ENCODE results near the gene GSS. TPM values are rescaled to one million over a fixed set of nuclear protein-coding genes. Genes with fewer than 3 reads are reported as not detected.

GSS gene
- total and polyA plus RNA-seq, 2 donors (not counting 3 experiments of a cell fraction or from before 2014, with no cell fraction given): 47.9 to 65.1 TPM

DNA sequence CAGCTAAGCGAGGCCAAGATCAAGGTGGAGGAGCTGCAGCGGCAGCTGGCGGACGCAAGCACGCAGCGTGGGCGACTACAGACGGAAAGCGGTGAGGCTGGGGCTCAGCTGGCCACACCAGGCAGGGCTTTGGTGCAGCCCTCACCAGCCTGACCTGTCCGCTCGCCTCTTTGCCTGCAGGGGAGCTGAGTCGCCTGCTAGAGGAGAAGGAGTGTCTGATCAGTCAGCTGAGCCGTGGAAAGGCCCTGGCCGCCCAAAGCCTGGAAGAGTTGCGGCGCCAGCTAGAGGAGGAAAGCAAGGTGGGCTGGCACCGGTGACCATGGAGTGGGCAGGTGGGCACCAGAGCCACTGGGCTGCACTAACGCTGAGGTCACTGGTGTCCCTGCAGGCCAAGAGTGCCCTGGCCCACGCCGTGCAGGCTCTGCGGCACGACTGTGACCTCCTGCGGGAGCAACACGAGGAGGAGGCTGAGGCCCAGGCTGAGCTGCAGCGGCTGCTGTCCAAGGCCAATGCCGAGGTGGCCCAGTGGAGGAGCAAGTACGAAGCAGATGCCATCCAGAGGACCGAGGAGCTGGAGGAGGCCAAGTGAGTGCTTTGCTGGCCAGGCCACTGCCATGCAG lies 42.8 kb upstream of the GSS start:
- Histone ChIP-seq H2AFZ (ENCODE audit: low read depth, low read length) (no peak overlapping the region), H3K79me2 (ENCODE audit: control insufficient read depth, insufficient read depth, low read length) (no peaks in the 10 kb centered on the region), H3K4me1 (ENCODE audit: control insufficient read depth, extremely low read depth, insufficient read depth, low read length) (no peaks in the 10 kb centered on the region), H3K9me1 (replicated peaks; ENCODE audit: control insufficient read depth, extremely low read depth, insufficient read depth, low read length) (no peaks in the 10 kb centered on the region), H3K27me3 (ENCODE audit: control insufficient read depth in 2 of 2, insufficient read depth in 2 of 2, low read length in 2 of 2) (no peaks in the 10 kb centered on the region), H3K9me3 (replicated peaks; ENCODE audit: control insufficient read depth, insufficient read depth, low read length) (no peaks in the 10 kb centered on the region), H3K36me3 (ENCODE audit: control insufficient read depth in 2 of 2, extremely low read depth in 1 of 2, insufficient read depth in 2 of 2, low read length in 2 of 2) (peaks cover 3 to 68% of the 10 kb centered on the region in 2 experiments), H3K4me2 (ENCODE audit: insufficient read depth, low read length) (no peak overlapping the region), H3K27ac (ENCODE audit: insufficient read depth, low read depth, low read length) (no peak overlapping the region), H3K9ac (replicated peaks; ENCODE audit: extremely low read depth, insufficient read depth, low read length) (no peak overlapping the region), H4K20me1 (replicated peaks; ENCODE audit: control insufficient read depth, extremely low read depth, insufficient read depth, low read length) (no peaks in the 10 kb centered on the region), H3K4me3 (replicated peaks in 1 of 3; ENCODE audit: insufficient read depth in 1 of 3, low read depth in 1 of 3, low read length in 3 of 3) (no peak overlapping the region)
- ChIA-PET CTCF (interaction anchor here (1.6 to 3.4 kb wide), 2 partner anchors 98 to 125 kb away, joined by 3 to 26 read pairs; partner anchors contain the start of gene GGT7), POLR2A (no interaction called here)
- DNase-seq (ENCODE audit: low read depth, low spot score) (no peak), FAIRE-seq (no peak)
- intact Hi-C loops (cut with micrococcal nuclease) (no loop called here), dilution Hi-C loops (cut with MboI; ENCODE audit: extremely low pct_ligation_motif_present, low sequenced_read_pairs) (no loop called here)
- TF ChIP-seq JUN (IDR thresholded peaks at IDR 0.05; ENCODE audit: borderline replicate concordance, insufficient read depth, insufficient read length, low read depth) (no peak), MYC (IDR thresholded peaks at IDR 0.05; ENCODE audit: low read depth, low read length) (no peak), GATA2 (IDR thresholded peaks at IDR 0.05; ENCODE audit: insufficient read depth, insufficient read length, low read depth, low read length) (no peak), POLR2A (IDR thresholded peaks at IDR 0.05; ENCODE audit: low read depth, low read length) (no peak), EZH2 (IDR thresholded peaks at IDR 0.05; ENCODE audit: borderline replicate concordance, low read depth, low read length, severe bottlenecking) (no peak)
- TF ChIP-seq, protein P1, sequence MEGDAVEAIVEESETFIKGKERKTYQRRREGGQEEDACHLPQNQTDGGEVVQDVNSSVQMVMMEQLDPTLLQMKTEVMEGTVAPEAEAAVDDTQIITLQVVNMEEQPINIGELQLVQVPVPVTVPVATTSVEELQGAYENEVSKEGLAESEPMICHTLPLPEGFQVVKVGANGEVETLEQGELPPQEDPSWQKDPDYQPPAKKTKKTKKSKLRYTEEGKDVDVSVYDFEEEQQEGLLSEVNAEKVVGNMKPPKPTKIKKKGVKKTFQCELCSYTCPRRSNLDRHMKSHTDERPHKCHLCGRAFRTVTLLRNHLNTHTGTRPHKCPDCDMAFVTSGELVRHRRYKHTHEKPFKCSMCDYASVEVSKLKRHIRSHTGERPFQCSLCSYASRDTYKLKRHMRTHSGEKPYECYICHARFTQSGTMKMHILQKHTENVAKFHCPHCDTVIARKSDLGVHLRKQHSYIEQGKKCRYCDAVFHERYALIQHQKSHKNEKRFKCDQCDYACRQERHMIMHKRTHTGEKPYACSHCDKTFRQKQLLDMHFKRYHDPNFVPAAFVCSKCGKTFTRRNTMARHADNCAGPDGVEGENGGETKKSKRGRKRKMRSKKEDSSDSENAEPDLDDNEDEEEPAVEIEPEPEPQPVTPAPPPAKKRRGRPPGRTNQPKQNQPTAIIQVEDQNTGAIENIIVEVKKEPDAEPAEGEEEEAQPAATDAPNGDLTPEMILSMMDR (IDR thresholded peaks at IDR 0.05; ENCODE audit: extremely low read depth in 1 of 2, insufficient read depth in 1 of 2, low read depth in 1 of 2, low read length in 2 of 2): no peak
- TF ChIP-seq, protein P2, sequence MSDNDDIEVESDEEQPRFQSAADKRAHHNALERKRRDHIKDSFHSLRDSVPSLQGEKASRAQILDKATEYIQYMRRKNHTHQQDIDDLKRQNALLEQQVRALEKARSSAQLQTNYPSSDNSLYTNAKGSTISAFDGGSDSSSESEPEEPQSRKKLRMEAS (IDR thresholded peaks at IDR 0.05; ENCODE audit: insufficient read depth, insufficient read length): no peak
- no TSS peak for BruUV-seq (replicated peaks)

Measured in endothelial cell of umbilical vein (primary cell).